B cell (primary cell): Measurements from ENCODE around the gene RTL1. TPM values are rescaled to one million over a fixed set of nuclear protein-coding genes. Genes with fewer than 3 reads are reported as not detected.

Experiments
- ATAC-seq: fragments of 200-7000 bp; cut with Tn5 transposase; one replicate; pipeline ENCODE4 v1.10.0; 2021; ENCODE audit warnings: low read depth, mild to moderate bottlenecking, moderate number of reproducible peaks, moderate library complexity
- CTCF ChIA-PET: fragments of 350-600 bp; sonication (Branson Sonifier 250); formaldehyde crosslinking; loops from one replicate; lab custom pipeline; 2021; ENCODE audit warnings: antibody characterized with exemption, inconsistent platforms; lab: Charles Lee
- POLR2A ChIA-PET: fragments of 350-600 bp; sonication (Branson Sonifier 250); formaldehyde crosslinking; loops from one replicate; lab custom pipeline; 2021; ENCODE audit warnings: antibody characterized with exemption; lab: Charles Lee
- DNase-seq: peaks from one replicate; pipeline ENCODE4 v3.0.0; 2013
- H2AFZ ChIP-seq: 2 replicates; pipeline ENCODE4 v1.6.1; 2012; ENCODE audit warnings: mild to moderate bottlenecking, low read depth, low read length; ENCODE audit not compliant: insufficient read depth, poor library complexity, severe bottlenecking
- H3K27ac ChIP-seq, 2 donors: 1 replicate in 1 of 2; 2 replicates in 1 of 2; pipeline ENCODE4 v1.5.1; 2012 to 2013; ENCODE audit warnings: low read length in 2 of 2, mild to moderate bottlenecking in 2 of 2, moderate library complexity in 1 of 2
- H3K27me3 ChIP-seq, 4 experiments: fragments of 200-600 bp in 1 of 4; sonication (generic) in 1 of 4; replicated peaks in 1 of 4; 1 replicate in 2 of 4; 2 replicates in 2 of 4; pipeline versions ENCODE4 v1.6.1 to v1.7.0; 2013 to 2016; ENCODE audit warnings: low read length in 3 of 4, mild to moderate bottlenecking in 2 of 4, mixed read lengths in 1 of 4, moderate library complexity in 1 of 4; ENCODE audit not compliant: insufficient read depth in 4 of 4, control insufficient read depth in 3 of 4; ENCODE audit errors: control extremely low read depth in 1 of 4
- H3K36me3 ChIP-seq, 2 experiments: replicated peaks in 1 of 2; 1 replicate in 1 of 2; 2 replicates in 1 of 2; pipeline versions ENCODE4 v1.6.1 to v1.7.1; 2013; ENCODE audit warnings: low read length in 1 of 2; ENCODE audit not compliant: insufficient read depth in 2 of 2, control insufficient read depth in 1 of 2; ENCODE audit errors: control extremely low read depth in 1 of 2, extremely low read depth in 1 of 2
- H3K4me1 ChIP-seq, 2 donors: fragments of 200-600 bp in 1 of 2; sonication (generic) in 1 of 2; 1 replicate in 1 of 2; 2 replicates in 1 of 2; pipeline versions ENCODE4 v1.5.1 to v1.6.1; 2013 to 2017; ENCODE audit warnings: low read length in 2 of 2; ENCODE audit not compliant: control insufficient read depth in 2 of 2, insufficient read depth in 2 of 2
- H3K4me2 ChIP-seq: replicated peaks from 2 replicates; pipeline ENCODE3; 2012; ENCODE audit warnings: mild to moderate bottlenecking, low read depth, low read length; ENCODE audit not compliant: poor library complexity, severe bottlenecking
- H3K4me3 ChIP-seq, 5 experiments: fragments of 200-600 bp in 1 of 5; sonication (generic) in 1 of 5; 1 replicate in 3 of 5; 2 replicates in 2 of 5; pipeline versions ENCODE4 v1.5.1 to v1.7.0; 2011 to 2016; ENCODE audit warnings: low read length in 4 of 5, mild to moderate bottlenecking in 4 of 5, low read depth in 2 of 5, control low read depth in 1 of 5, moderate library complexity in 1 of 5; ENCODE audit not compliant: insufficient read depth in 1 of 5; ENCODE audit errors: control extremely low read depth in 1 of 5, extremely low read depth in 1 of 5
- H3K79me2 ChIP-seq: fragments of 200-600 bp; sonication (generic); one replicate; pipeline ENCODE4 v1.6.0; 2016; ENCODE audit warnings: low read length; ENCODE audit not compliant: control insufficient read depth, insufficient read depth
- H3K9ac ChIP-seq: fragments of 200-600 bp; sonication (generic); 2 replicates; pipeline ENCODE4 v1.6.1; 2017; ENCODE audit warnings: mild to moderate bottlenecking, low read length, moderate library complexity
- H3K9me3 ChIP-seq, 3 donors: one replicate each; pipeline versions ENCODE4 v1.6.1 to v1.7.1; 2013; ENCODE audit warnings: low read length in 2 of 3; ENCODE audit not compliant: control insufficient read depth in 2 of 3, insufficient read depth in 1 of 3; ENCODE audit errors: control extremely low read depth in 1 of 3
- H4K20me1 ChIP-seq: 2 replicates; pipeline ENCODE4 v1.6.0; 2012; ENCODE audit warnings: mild to moderate bottlenecking, low read length; ENCODE audit not compliant: insufficient read depth, control insufficient read depth, poor library complexity, severe bottlenecking
- H3K27ac Mint-ChIP-seq: one replicate; pipeline ENCODE4 v1.8.0; 2021; ENCODE audit warnings: mixed read lengths
- H3K27me3 Mint-ChIP-seq: one replicate; pipeline ENCODE4 v1.8.0; 2021; ENCODE audit warnings: mixed read lengths
- H3K4me1 Mint-ChIP-seq: one replicate; pipeline ENCODE4 v1.8.0; 2021; ENCODE audit warnings: mixed read lengths
- H3K4me3 Mint-ChIP-seq: one replicate; pipeline ENCODE4 v1.8.0; 2021; ENCODE audit warnings: mixed read lengths
- H3K9me3 Mint-ChIP-seq: one replicate; pipeline ENCODE4 v1.8.0; 2022; ENCODE audit warnings: mixed read lengths; ENCODE audit not compliant: insufficient read depth
- CTCF ChIP-seq: fragments of 200-600 bp; IDR thresholded peaks from one replicate; pipeline ENCODE4 v1.8.0; 2022; ENCODE audit warnings: antibody characterized with exemption, mild to moderate bottlenecking
- EZH2 ChIP-seq: IDR thresholded peaks from 2 replicates; pipeline ENCODE4 v1.6.1; 2012; ENCODE audit warnings: borderline replicate concordance, low read depth, mild to moderate bottlenecking, moderate library complexity, low read length; ENCODE audit not compliant: insufficient read depth, poor library complexity, severe bottlenecking
- WGBS: methylation state at CpG from one replicate; pipeline ENCODE4 v1.1.5; 2013; ENCODE audit warnings: missing lambda C conversion rate; ENCODE audit not compliant: insufficient coverage; 5-methylcytosine and 5-hydroxymethylcytosine counted together
- intact Hi-C: fragments of 100-400 bp; cut with micrococcal nuclease; formaldehyde crosslinking; loops from one replicate; pipeline ENCODE4 v1.10.0; 2022
- polyA plus RNA-seq: library from polyadenylated mRNA; depleted of rRNA; stranded (reverse); fragments of >200 nt; gene quantifications from 2 replicates; pipeline ENCODE4 v1.2.3, GENCODE V29; 2012
- total RNA-seq, 2 donors: library from RNA; stranded (reverse); fragments of 120-200 nt in 1 of 2; gene quantifications; 1 replicate in 1 of 2; 2 replicates in 1 of 2; pipeline versions ENCODE4 v1.2.3 to v1.2.4, GENCODE V29; 2013 to 2022

The RTL1 gene
- total and polyA plus RNA-seq, 2 donors (not counting 1 experiment from before 2014, with no cell fraction given), result not detected

GRCh38 chr14:100841761-100842403, 61.6 kb downstream of the RTL1 start:
- Histone ChIP-seq H4K20me1 (no peaks in the 10 kb centered on the region), H3K36me3 (no peaks in the 10 kb centered on the region), H3K9me3 (peaks cover 0 to 2% (median 0%) of the 10 kb centered on the region in 3 donors), H3K27ac (no peak overlapping the region), H2AFZ (no peak overlapping the region), H3K27me3 (no peaks in the 10 kb centered on the region), H3K9ac (no peak overlapping the region), H3K4me1 (no peaks in the 10 kb centered on the region), H3K4me2 (no peak overlapping the region), H3K79me2 (no peaks in the 10 kb centered on the region), H3K4me3 (no peak overlapping the region)
- Mint-ChIP-seq H3K9me3 (no peaks in the 10 kb centered on the region), H3K4me1 (no peaks in the 10 kb centered on the region), H3K27me3 (peaks cover 7% of the 10 kb centered on the region), H3K27ac (no peak overlapping the region), H3K4me3 (no peak overlapping the region)
- DNase-seq (no peak), ATAC-seq (no peak)
- WGBS, result 91% methylated on average over 14 of the region's 15 CpGs
- POLR2A ChIA-PET, result no interaction called here
- no peak for TF ChIP-seq EZH2
- no peak for TF ChIP-seq CTCF
- CTCF ChIA-PET, result interaction anchor here (2.1 kb wide), 1 partner anchor 9 kb away, joined by 5 read pairs; no protein-coding TSS in a partner anchor
- intact Hi-C loops, result no loop called here

GRCh38 chr14:100841066-100841760, 62.3 kb downstream of the RTL1 start:
- intact Hi-C loops, result no loop called here
- TF ChIP-seq CTCF (no peak), EZH2 (no peak)
- no peak overlapping the region for H3K9ac ChIP-seq
- no peaks in the 10 kb centered on the region for H3K27me3 ChIP-seq
- ATAC-seq (no peak), DNase-seq (no peak)
- CTCF ChIA-PET, result interaction anchor here (2.1 kb wide), 1 partner anchor 10 kb away, joined by 5 read pairs; no protein-coding TSS in a partner anchor
- H3K27ac ChIP-seq, result no peak overlapping the region
- no peak overlapping the region for H3K4me3 ChIP-seq
- POLR2A ChIA-PET, result no interaction called here
- H2AFZ ChIP-seq, result no peak overlapping the region
- H3K4me1 ChIP-seq, result no peaks in the 10 kb centered on the region
- no peaks in the 10 kb centered on the region for H4K20me1 ChIP-seq
- no peak overlapping the region for H3K4me2 ChIP-seq
- WGBS, result 92% methylated on average over 21 of the region's 21 CpGs
- H3K9me3 ChIP-seq, result peaks cover 0 to 2% (median 0%) of the 10 kb centered on the region in 3 donors
- Mint-ChIP-seq H3K4me3 (no peak overlapping the region), H3K9me3 (no peaks in the 10 kb centered on the region), H3K27ac (no peak overlapping the region), H3K4me1 (no peaks in the 10 kb centered on the region), H3K27me3 (peaks cover 7% of the 10 kb centered on the region)
- H3K36me3 ChIP-seq, result no peaks in the 10 kb centered on the region
- H3K79me2 ChIP-seq, result no peaks in the 10 kb centered on the region
